H1 (cell line): Measurements from ENCODE around the gene KCNH1. TPM values are rescaled to one million over a fixed set of nuclear protein-coding genes. Genes with fewer than 3 reads are reported as not detected.

ENCODE experiments used
- CTCF ChIA-PET: fragments of 300-600 bp; sonication (Branson Sonifier 250); formaldehyde crosslinking; loops from one replicate; lab custom pipeline; 2021; ENCODE audit not compliant: partially characterized antibody; lab: Charles Lee
- POLR2A ChIA-PET: fragments of 300-600 bp; sonication (Branson Sonifier 250); formaldehyde crosslinking; loops from one replicate; lab custom pipeline; 2021; ENCODE audit warnings: inconsistent platforms; ENCODE audit not compliant: partially characterized antibody; lab: Charles Lee
- DNase-seq, 2 experiments: peaks; one replicate each; pipeline versions ENCODE4 v3.0.0 to v3.0.0-alpha.2; 2010 to 2022; ENCODE audit warnings: low spot score in 2 of 2, low read depth in 1 of 2, mixed read lengths in 1 of 2
- FAIRE-seq: peaks from 2 replicates; lab custom pipeline; 2011; peaks lifted over from hg19 to GRCh38; lab: Jason Lieb, UNC
- H2AFZ ChIP-seq: 2 replicates; pipeline ENCODE4 v1.8.1; 2012; ENCODE audit warnings: low read length, inconsistent platforms
- H2AK5ac ChIP-seq: 2 replicates; pipeline ENCODE4 v1.6.1; 2013; ENCODE audit warnings: low read depth, low read length
- H2BK120ac ChIP-seq: replicated peaks from 2 replicates; pipeline ENCODE3; 2013; ENCODE audit warnings: low read depth, low read length, inconsistent platforms
- H2BK12ac ChIP-seq: 2 replicates; pipeline ENCODE4 v1.6.1; 2013; ENCODE audit warnings: low read depth, low read length
- H2BK15ac ChIP-seq: 2 replicates; pipeline ENCODE4 v1.6.1; 2013; ENCODE audit warnings: low read length
- H2BK20ac ChIP-seq: 2 replicates; pipeline ENCODE4 v1.6.1; 2013; ENCODE audit warnings: low read length
- H2BK5ac ChIP-seq: 2 replicates; pipeline ENCODE4 v1.6.1; 2013; ENCODE audit warnings: low read depth, low read length
- H3K14ac ChIP-seq: 2 replicates; pipeline ENCODE4 v1.6.1; 2013; ENCODE audit warnings: inconsistent platforms; ENCODE audit not compliant: insufficient read length
- H3K18ac ChIP-seq: 2 replicates; pipeline ENCODE4 v1.6.1; 2013; ENCODE audit warnings: low read length; ENCODE audit errors: extremely low read depth
- H3K23ac ChIP-seq: 2 replicates; pipeline ENCODE4 v1.6.1; 2013; ENCODE audit warnings: inconsistent platforms; ENCODE audit not compliant: insufficient read length
- H3K23me2 ChIP-seq: 2 replicates; pipeline ENCODE4 v1.6.1; 2013; ENCODE audit warnings: low read depth, low read length
- H3K27ac ChIP-seq: 2 replicates; pipeline ENCODE4 v1.6.1; 2011; ENCODE audit warnings: low read depth, low read length, inconsistent platforms
- H3K27me3 ChIP-seq, 4 experiments: replicated peaks in 1 of 4; 1 replicate in 1 of 4; 2 replicates in 3 of 4; pipeline versions ENCODE4 v1.6.1 to v1.8.1; 2011 to 2013; ENCODE audit warnings: low read length in 3 of 4, mild to moderate bottlenecking in 3 of 4, inconsistent platforms in 2 of 4, mixed read lengths in 2 of 4, moderate library complexity in 1 of 4; ENCODE audit not compliant: control insufficient read depth in 3 of 4, insufficient read depth in 3 of 4; ENCODE audit errors: extremely low read depth in 1 of 4
- H3K36me3 ChIP-seq, 4 experiments: 2 replicates each; pipeline versions ENCODE4 v1.6.1 to v1.8.1; 2011 to 2013; ENCODE audit warnings: mild to moderate bottlenecking in 4 of 4, low read length in 3 of 4, moderate library complexity in 2 of 4, control low read depth in 1 of 4, inconsistent platforms in 1 of 4; ENCODE audit not compliant: insufficient read depth in 4 of 4, control insufficient read depth in 2 of 4
- H3K4ac ChIP-seq: replicated peaks from 2 replicates; pipeline ENCODE3; 2013; ENCODE audit warnings: low read length, low read depth, mixed read lengths, inconsistent platforms; ENCODE audit not compliant: insufficient read length
- H3K4me1 ChIP-seq, 4 experiments: replicated peaks in 1 of 4; 1 replicate in 1 of 4; 2 replicates in 3 of 4; pipeline versions ENCODE4 v1.6.1 to v1.8.1; 2011 to 2013; ENCODE audit warnings: low read length in 3 of 4, inconsistent platforms in 2 of 4, mixed read lengths in 1 of 4; ENCODE audit not compliant: insufficient read depth in 4 of 4, control insufficient read depth in 3 of 4
- H3K4me2 ChIP-seq, 2 experiments: 2 replicates each; pipeline versions ENCODE4 v1.6.1 to v1.8.1; 2011 to 2013; ENCODE audit warnings: low read depth in 2 of 2, low read length in 2 of 2, control low read depth in 1 of 2, inconsistent platforms in 1 of 2, mild to moderate bottlenecking in 1 of 2; ENCODE audit not compliant: insufficient read depth in 1 of 2
- H3K4me3 ChIP-seq, 4 experiments: fragments of 200-600, 300-600 bp in 1 of 4; sonication (generic), shearing (Covaris generic), sonication (Bioruptor Twin) in 1 of 4; 2 replicates each; pipeline versions ENCODE4 v1.5.1 to v1.8.1; 2011 to 2016; ENCODE audit warnings: low read length in 4 of 4, low read depth in 3 of 4, control low read depth in 2 of 4, inconsistent platforms in 2 of 4, mild to moderate bottlenecking in 2 of 4, mixed read lengths in 1 of 4, moderate library complexity in 1 of 4; ENCODE audit not compliant: insufficient read depth in 2 of 4; ENCODE audit errors: extremely low read depth in 1 of 4
- H3K56ac ChIP-seq: replicated peaks from 2 replicates; pipeline ENCODE3; 2013; ENCODE audit warnings: low read depth, mild to moderate bottlenecking, mixed read lengths, low read length, inconsistent platforms; ENCODE audit not compliant: insufficient read length
- H3K79me1 ChIP-seq: 2 replicates; pipeline ENCODE4 v1.6.1; 2013; ENCODE audit warnings: low read depth, low read length, control low read depth
- H3K79me2 ChIP-seq, 2 experiments: 2 replicates each; pipeline versions ENCODE4 v1.6.1 to v1.8.1; 2012 to 2013; ENCODE audit warnings: low read length in 2 of 2, mild to moderate bottlenecking in 2 of 2, inconsistent platforms in 1 of 2; ENCODE audit not compliant: insufficient read depth in 2 of 2, control insufficient read depth in 1 of 2
- H3K9ac ChIP-seq, 4 experiments: replicated peaks in 1 of 4; 1 replicate in 1 of 4; 2 replicates in 3 of 4; pipeline versions ENCODE4 v1.6.1 to v1.8.1; 2011 to 2013; ENCODE audit warnings: low read depth in 3 of 4, low read length in 3 of 4, control low read depth in 2 of 4, mild to moderate bottlenecking in 2 of 4, moderate library complexity in 2 of 4, inconsistent platforms in 1 of 4; ENCODE audit errors: extremely low read depth in 1 of 4
- H3K9me3 ChIP-seq, 2 experiments: 2 replicates each; pipeline versions ENCODE4 v1.6.1 to v1.8.1; 2012 to 2013; ENCODE audit warnings: mild to moderate bottlenecking in 2 of 2, moderate library complexity in 2 of 2, control low read depth in 1 of 2, inconsistent platforms in 1 of 2, low read depth in 1 of 2, low read length in 1 of 2, mixed read lengths in 1 of 2; ENCODE audit not compliant: insufficient read depth in 2 of 2
- H4K20me1 ChIP-seq, 2 experiments: replicated peaks in 1 of 2; 2 replicates each; pipeline versions ENCODE3 to v1.8.1; 2011 to 2013; ENCODE audit warnings: inconsistent platforms in 2 of 2, low read length in 2 of 2, mild to moderate bottlenecking in 1 of 2; ENCODE audit not compliant: insufficient read depth in 2 of 2, control insufficient read depth in 1 of 2
- H4K5ac ChIP-seq: 2 replicates; pipeline ENCODE4 v1.6.1; 2013; ENCODE audit warnings: low read length, low read depth, mixed read lengths, inconsistent platforms; ENCODE audit not compliant: insufficient read length
- H4K8ac ChIP-seq: 2 replicates; pipeline ENCODE4 v1.8.0; 2013; ENCODE audit warnings: mild to moderate bottlenecking, moderate library complexity, low read length, inconsistent platforms; ENCODE audit not compliant: insufficient read depth; ENCODE audit errors: extremely low read depth
- H4K91ac ChIP-seq: replicated peaks from 2 replicates; pipeline ENCODE3; 2013; ENCODE audit warnings: low read length, mixed read lengths, inconsistent platforms; ENCODE audit not compliant: insufficient read length
- BCL11A ChIP-seq, 2 experiments: IDR thresholded peaks; one replicate each; pipeline ENCODE4 v1.6.1; 2011; ENCODE audit warnings: low read depth in 2 of 2, low read length in 2 of 2, mild to moderate bottlenecking in 2 of 2
- BRCA1 ChIP-seq: IDR thresholded peaks from 2 replicates; pipeline ENCODE4 v1.6.1; 2012; ENCODE audit warnings: low read depth, low read length, improper control_type of control experiment
- CHD2 ChIP-seq: IDR thresholded peaks from 2 replicates; pipeline ENCODE4 v1.6.1; 2012; ENCODE audit warnings: low read length, improper control_type of control experiment
- EZH2 ChIP-seq: fragments of 200-600 bp; sonication (generic); IDR thresholded peaks from 2 replicates; pipeline ENCODE4 v1.7.1; 2012; ENCODE audit warnings: low read depth, mild to moderate bottlenecking, moderate library complexity, low read length, inconsistent platforms; ENCODE audit not compliant: severe bottlenecking
- JUND ChIP-seq: IDR thresholded peaks from 2 replicates; pipeline ENCODE4 v1.6.1; 2011; ENCODE audit warnings: mild to moderate bottlenecking, improper control_type of control experiment, low read length
- POLR2A ChIP-seq, 2 experiments: IDR thresholded peaks; 1 replicate in 1 of 2; 2 replicates in 1 of 2; pipeline ENCODE4 v1.6.1; 2011; ENCODE audit warnings: low read depth in 2 of 2, low read length in 2 of 2, mild to moderate bottlenecking in 2 of 2; ENCODE audit errors: control extremely low read depth in 1 of 2
- POU5F1 ChIP-seq: IDR thresholded peaks from 2 replicates; pipeline ENCODE4 v1.6.1; 2011; ENCODE audit warnings: low read depth, mild to moderate bottlenecking, low read length, moderate library complexity
- RAD21 ChIP-seq, 2 experiments: IDR thresholded peaks in 1 of 2; conservative IDR thresholded peaks in 1 of 2; 2 replicates each; pipeline ENCODE4 v1.6.1; 2011; ENCODE audit warnings: low read depth in 2 of 2, low read length in 2 of 2, improper control_type of control experiment in 1 of 2, inconsistent platforms in 1 of 2, mild to moderate bottlenecking in 1 of 2, moderate library complexity in 1 of 2
- RBBP5 ChIP-seq: IDR thresholded peaks from 2 replicates; pipeline ENCODE4 v1.7.1; 2012; ENCODE audit warnings: low read depth, mild to moderate bottlenecking, inconsistent platforms, low read length, moderate library complexity, borderline replicate concordance
- SIN3A ChIP-seq, 2 experiments: IDR thresholded peaks in 1 of 2; conservative IDR thresholded peaks in 1 of 2; 2 replicates each; pipeline ENCODE4 v1.6.1; 2011 to 2012; ENCODE audit warnings: low read length in 2 of 2, improper control_type of control experiment in 1 of 2, low read depth in 1 of 2, mild to moderate bottlenecking in 1 of 2
- SP4 ChIP-seq: IDR thresholded peaks from 2 replicates; pipeline ENCODE4 v1.6.1; 2012; ENCODE audit warnings: low read length, inconsistent platforms
- SRF ChIP-seq: IDR thresholded peaks from 2 replicates; pipeline ENCODE4 v1.6.1; 2011; ENCODE audit warnings: mild to moderate bottlenecking, low read depth, low read length, moderate library complexity
- TAF1 ChIP-seq: IDR thresholded peaks from 2 replicates; pipeline ENCODE4 v1.6.1; 2011; ENCODE audit warnings: mild to moderate bottlenecking, low read depth, low read length
- TCF12 ChIP-seq: IDR thresholded peaks from 2 replicates; pipeline ENCODE4 v1.6.1; 2011; ENCODE audit warnings: low read depth, mild to moderate bottlenecking, low read length
- ZNF274 ChIP-seq: IDR thresholded peaks from 2 replicates; pipeline ENCODE4 v1.7.0; 2012; ENCODE audit warnings: low read length, borderline replicate concordance; ENCODE audit errors: extremely low read depth
- WGBS, 2 experiments: shearing (Covaris generic) in 1 of 2; methylation state at CpG; one replicate each; pipeline versions ENCODE4 v1.1.6 to v1.1.7; 2013 to 2015; ENCODE audit warnings: low lambda C conversion rate in 2 of 2, mixed read lengths in 2 of 2, inconsistent platforms in 1 of 2, low coverage in 1 of 2, missing lambda C conversion rate in 1 of 2; ENCODE audit not compliant: insufficient replicate concordance in 2 of 2, insufficient coverage in 1 of 2, insufficient read length in 1 of 2; ENCODE audit errors: extremely low coverage in 1 of 2, missing lambda C conversion rate in 1 of 2; 5-methylcytosine and 5-hydroxymethylcytosine counted together
- polyA plus RNA-seq, 7 experiments: library from polyadenylated mRNA; depleted of rRNA in 3 of 7; stranded (reverse) in 5 of 7; unstranded in 2 of 7; fragments of >200 nt in 5 of 7; fragments of 200-250 nt in 2 of 7; gene quantifications; 1 replicate in 5 of 7; 2 replicates in 1 of 7; 4 replicates in 1 of 7; pipeline versions ENCODE4 v1.2.1 to v1.2.3, GENCODE V29; 2011 to 2013; ENCODE audit warnings: missing spikeins in 2 of 7, mixed read lengths in 2 of 7
- total RNA-seq: library from RNA; stranded (reverse); fragmentation: NEBNext Ultra II Directional; extraction: Animal tissue kit (Norgen Biotek cat#: 25700); gene quantifications from 2 replicates; pipeline ENCODE4 v1.2.1, GENCODE V29; 2021
- TF ChIP-seq, protein P1 (sequence below): IDR thresholded peaks from 2 replicates; pipeline ENCODE4 v1.6.1; 2012; ENCODE audit warnings: inconsistent platforms

The KCNH1 gene
- total and polyA plus RNA-seq, 2 of the 8 experiments (the other 6 are each of a cell fraction or from before 2014, with no cell fraction given), result 0.27 to 0.34 TPM

DNA sequence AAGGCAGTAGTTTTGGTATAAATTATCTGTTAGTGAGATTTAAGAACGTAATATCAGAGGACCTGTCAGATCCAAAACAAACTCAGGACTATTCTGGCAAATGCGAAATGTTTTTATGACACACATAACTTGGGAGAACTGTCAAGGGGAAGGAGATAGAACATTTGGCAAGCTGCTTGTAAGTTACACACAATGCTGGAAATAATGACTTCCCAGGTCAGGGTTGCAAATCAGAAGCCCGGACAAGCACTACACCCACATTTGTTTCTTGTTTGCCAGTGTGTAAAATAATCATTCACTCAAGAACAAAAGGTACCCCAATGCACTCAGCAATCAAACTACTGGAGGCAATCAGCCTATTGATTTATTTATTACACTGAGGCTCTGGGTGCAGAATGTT, 354.7 kb downstream of the KCNH1 start:
- Histone ChIP-seq H3K9ac (no peak overlapping the region), H3K4ac (no peak overlapping the region), H3K36me3 (no peaks in the 10 kb centered on the region; a peak in 1 of 8 replicates), H3K79me2 (no peaks in the 10 kb centered on the region), H3K27me3 (no peaks in the 10 kb centered on the region), H4K20me1 (no peaks in the 10 kb centered on the region), H3K23me2 (no peaks in the 10 kb centered on the region), H3K27ac (no peak overlapping the region), H3K23ac (no peak overlapping the region), H3K9me3 (no peaks in the 10 kb centered on the region), H3K4me2 (no peak overlapping the region), H4K8ac (no peak overlapping the region), H2AK5ac (no peak overlapping the region), H4K91ac (no peak overlapping the region), H3K14ac (no peak overlapping the region), H2BK12ac (no peak overlapping the region), H3K79me1 (no peaks in the 10 kb centered on the region), H2BK120ac (no peak overlapping the region), H3K56ac (no peak overlapping the region), H3K4me1 (no peaks in the 10 kb centered on the region), H2AFZ (no peak overlapping the region), H3K18ac (no peak overlapping the region), H2BK20ac (no peak overlapping the region), H2BK5ac (no peak overlapping the region), H3K4me3 (no peak overlapping the region), H2BK15ac (no peak overlapping the region), H4K5ac (no peak overlapping the region)
- DNase-seq (no peak), FAIRE-seq (no peak)
- WGBS, 2 experiments, result 98% methylated on average over 3 of the region's 3 CpGs; no CpG with 5 or more reads in 1 of the 2 experiments
- ChIA-PET POLR2A (no interaction called here), CTCF (no interaction called here)
- no peak for TF ChIP-seq SRF
- no peak for TF ChIP-seq EZH2
- TF ChIP-seq, protein P1, sequence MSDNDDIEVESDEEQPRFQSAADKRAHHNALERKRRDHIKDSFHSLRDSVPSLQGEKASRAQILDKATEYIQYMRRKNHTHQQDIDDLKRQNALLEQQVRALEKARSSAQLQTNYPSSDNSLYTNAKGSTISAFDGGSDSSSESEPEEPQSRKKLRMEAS, result no peak
- no peak for TF ChIP-seq RBBP5
- TF ChIP-seq JUND, result no peak
- no peak for TF ChIP-seq ZNF274
- no peak for TF ChIP-seq POLR2A (IDR thresholded peaks at IDR 0.05; ENCODE audit: control extremely low read depth in 1 of 2, low read depth in 2 of 2, low read length in 2 of 2)
- TF ChIP-seq SP4, result no peak
- TF ChIP-seq TAF1, result no peak
- no peak for TF ChIP-seq POU5F1
- TF ChIP-seq CHD2, result no peak
- TF ChIP-seq RAD21 (IDR thresholded peaks at IDR 0.05 in 1 of 2, conservative IDR thresholded peaks at IDR 0.05 in 1 of 2; ENCODE audit: low read depth in 2 of 2, low read length in 2 of 2), result no peak
- TF ChIP-seq SIN3A (conservative IDR thresholded peaks at IDR 0.05 in 1 of 2, IDR thresholded peaks at IDR 0.05 in 1 of 2; ENCODE audit: low read depth in 1 of 2, low read length in 2 of 2), result no peak
- no peak for TF ChIP-seq BRCA1
- TF ChIP-seq TCF12, result no peak
- TF ChIP-seq BCL11A (IDR thresholded peaks at IDR 0.05; ENCODE audit: low read depth in 2 of 2, low read length in 2 of 2), result no peak
